ENCODE data around the gene ASCC2. TPM values are rescaled to one million over a fixed set of nuclear protein-coding genes. Genes with fewer than 3 reads are reported as not detected.

Gene ASCC2
- total and polyA plus RNA-seq, 2 of the 4 experiments (the other 2 are of a cell fraction): 40.0 to 62.2 TPM

DNA sequence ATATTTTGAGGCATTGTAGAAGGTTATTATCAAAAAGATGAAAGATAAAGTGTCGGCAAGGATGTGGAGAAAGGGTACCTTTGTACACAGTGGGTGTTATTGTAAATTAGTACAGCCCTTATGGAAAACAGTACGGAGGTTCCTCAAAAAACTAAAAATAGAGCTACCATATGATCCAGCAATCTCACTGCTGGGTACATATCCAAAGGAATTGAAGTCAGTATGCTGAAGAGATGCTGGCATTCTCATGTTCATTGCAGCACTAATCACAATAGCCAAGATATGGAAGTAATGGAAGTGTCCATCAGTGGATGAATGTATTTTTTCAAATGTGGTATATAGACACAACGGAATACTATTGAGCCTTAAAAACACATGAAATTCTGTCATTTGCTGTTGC lies 29.8 kb upstream of the ASCC2 start:
- no peak overlapping the region for H2BK120ac ChIP-seq (ENCODE audit: low read depth, low read length)
- H3K4me3 ChIP-seq (ENCODE audit: insufficient read depth, low read depth, low read length): no peak overlapping the region
- no peaks in the 10 kb centered on the region for H3K9me3 ChIP-seq (ENCODE audit: control insufficient read depth, insufficient read depth, low read length)
- WGBS, 2 experiments (ENCODE audit: extremely low coverage in 2 of 2, insufficient read length in 1 of 2): 86% methylated on average over 1 of the region's 3 CpGs; no CpG with 5 or more reads in 1 of the 2 experiments
- H3K18ac ChIP-seq (ENCODE audit: low read depth, low read length): no peak overlapping the region
- H2AFZ ChIP-seq (replicated peaks; ENCODE audit: low read length, poor library complexity): no peak overlapping the region
- H4K20me1 ChIP-seq (ENCODE audit: insufficient read depth, low read length): no peaks in the 10 kb centered on the region
- H2BK15ac ChIP-seq (ENCODE audit: low read depth, low read length): no peak overlapping the region
- no peak overlapping the region for H2BK20ac ChIP-seq (ENCODE audit: low read depth, low read length)
- no peak overlapping the region for H2BK5ac ChIP-seq (ENCODE audit: low read depth, low read length, poor library complexity, severe bottlenecking)
- no peak overlapping the region for H4K8ac ChIP-seq (ENCODE audit: low read depth in 2 of 2, low read length in 2 of 2)
- no peak overlapping the region for H3K56ac ChIP-seq (ENCODE audit: extremely low read depth, insufficient read depth, low read length)
- no peak overlapping the region for H3K23ac ChIP-seq (ENCODE audit: low read depth, low read length)
- H3K27ac ChIP-seq (ENCODE audit: insufficient read depth, low read length): no peak overlapping the region
- no peak overlapping the region for H4K5ac ChIP-seq (ENCODE audit: low read depth, low read length)
- intact Hi-C loops (cut with micrococcal nuclease) (no loop called here), in situ Hi-C loops (cut with MboI; ENCODE audit: low sequenced_read_pairs) (no loop called here), dilution Hi-C loops (cut with HindIII; ENCODE audit: low sequenced_read_pairs, unreplicated experiment) (no loop called here)
- no peak overlapping the region for H3K9ac ChIP-seq (ENCODE audit: low read depth, low read length)
- no peak for ATAC-seq (ENCODE audit: low read depth)
- CTCF ChIA-PET: no interaction called here
- POLR2A ChIA-PET (ENCODE audit: unreplicated experiment): interaction anchor here (0.7 kb wide), 1 partner anchor 12 kb away, joined by 3 read pairs; no protein-coding TSS in a partner anchor
- no peak overlapping the region for H2AK9ac ChIP-seq (replicated peaks; ENCODE audit: low read depth, low read length, poor library complexity)
- H4K91ac ChIP-seq (ENCODE audit: insufficient read depth, low read depth, low read length): no peak overlapping the region
- H3K4me1 ChIP-seq (ENCODE audit: control insufficient read depth, insufficient read depth, low read length): 0 out of 2 replicates have a peak, but pooled peaks cover 2% of the 10 kb centered on the region
- H3K14ac ChIP-seq (replicated peaks; ENCODE audit: low read depth, low read length): no peak overlapping the region
- H3K4me2 ChIP-seq (ENCODE audit: low read depth, low read length): no peak overlapping the region
- no peaks in the 10 kb centered on the region; the same call in 1 of the 2 replicates for H3K27me3 ChIP-seq (ENCODE audit: control insufficient read depth, insufficient read depth, low read length)
- H3K9me1 ChIP-seq (ENCODE audit: insufficient read depth, low read length): no peaks in the 10 kb centered on the region
- no peak for DNase-seq
- no TSS peak for BruUV-seq (replicated peaks)
- no peak overlapping the region for H3K4ac ChIP-seq (ENCODE audit: low read depth, low read length)
- H2AK5ac ChIP-seq (ENCODE audit: low read depth, low read length): no peak overlapping the region
- H3K36me3 ChIP-seq (ENCODE audit: control insufficient read depth, insufficient read depth, low read length): no peaks in the 10 kb centered on the region
- TF ChIP-seq RAD21 (IDR thresholded peaks at IDR 0.05; ENCODE audit: low read length) (no peak), MXI1 (IDR thresholded peaks at IDR 0.05; ENCODE audit: borderline replicate concordance, low read depth, low read length) (no peak), BHLHE40 (IDR thresholded peaks at IDR 0.05; ENCODE audit: low read depth, low read length) (no peak), CTCF (conservative IDR thresholded peaks at IDR 0.05; ENCODE audit: low read depth, low read length) (no peak), RCOR1 (IDR thresholded peaks at IDR 0.05; ENCODE audit: insufficient replicate concordance, low read length) (no peak), POLR2A (IDR thresholded peaks at IDR 0.05; ENCODE audit: low read depth, low read length) (no peak), MAZ (IDR thresholded peaks at IDR 0.05; ENCODE audit: borderline replicate concordance, low read depth, low read length) (no peak), RFX5 (IDR thresholded peaks at IDR 0.05; ENCODE audit: low read depth, low read length) (no peak), MAFK (IDR thresholded peaks at IDR 0.05; ENCODE audit: low read depth, low read length) (no peak), NFE2L2 (IDR thresholded peaks at IDR 0.05; ENCODE audit: low read depth, low read length) (no peak)
- TF ChIP-seq, protein P1, sequence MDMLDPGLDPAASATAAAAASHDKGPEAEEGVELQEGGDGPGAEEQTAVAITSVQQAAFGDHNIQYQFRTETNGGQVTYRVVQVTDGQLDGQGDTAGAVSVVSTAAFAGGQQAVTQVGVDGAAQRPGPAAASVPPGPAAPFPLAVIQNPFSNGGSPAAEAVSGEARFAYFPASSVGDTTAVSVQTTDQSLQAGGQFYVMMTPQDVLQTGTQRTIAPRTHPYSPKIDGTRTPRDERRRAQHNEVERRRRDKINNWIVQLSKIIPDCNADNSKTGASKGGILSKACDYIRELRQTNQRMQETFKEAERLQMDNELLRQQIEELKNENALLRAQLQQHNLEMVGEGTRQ (IDR thresholded peaks at IDR 0.05; ENCODE audit: low read depth, low read length): no peak
- TF ChIP-seq, protein P2, sequence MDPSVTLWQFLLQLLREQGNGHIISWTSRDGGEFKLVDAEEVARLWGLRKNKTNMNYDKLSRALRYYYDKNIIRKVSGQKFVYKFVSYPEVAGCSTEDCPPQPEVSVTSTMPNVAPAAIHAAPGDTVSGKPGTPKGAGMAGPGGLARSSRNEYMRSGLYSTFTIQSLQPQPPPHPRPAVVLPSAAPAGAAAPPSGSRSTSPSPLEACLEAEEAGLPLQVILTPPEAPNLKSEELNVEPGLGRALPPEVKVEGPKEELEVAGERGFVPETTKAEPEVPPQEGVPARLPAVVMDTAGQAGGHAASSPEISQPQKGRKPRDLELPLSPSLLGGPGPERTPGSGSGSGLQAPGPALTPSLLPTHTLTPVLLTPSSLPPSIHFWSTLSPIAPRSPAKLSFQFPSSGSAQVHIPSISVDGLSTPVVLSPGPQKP (IDR thresholded peaks at IDR 0.05; ENCODE audit: borderline replicate concordance, low read depth, low read length): no peak
- no peaks in the 10 kb centered on the region for H3K79me1 ChIP-seq (ENCODE audit: low read depth in 1 of 2, low read length in 2 of 2)

All from IMR-90 (cell line).